AG04450 (cell line): ENCODE data around the gene SLC1A3. TPM values are rescaled to one million over a fixed set of nuclear protein-coding genes. Genes with fewer than 3 reads are reported as not detected.

Source experiments
- CTCF ChIA-PET: fragments of 300-600, 350-600 bp; formaldehyde crosslinking; extraction: SDS; loops from one replicate; lab custom pipeline; 2022; ENCODE audit warnings: antibody characterized with exemption, inconsistent platforms; lab: Charles Lee
- POLR2A ChIA-PET: fragments of 350-600 bp; formaldehyde crosslinking; extraction: SDS; loops from one replicate; lab custom pipeline; 2021; ENCODE audit warnings: antibody characterized with exemption, inconsistent platforms; lab: Yijun Ruan, JAX
- DNase-seq: peaks from one replicate; pipeline ENCODE4 v3.0.0-alpha.2; 2011; ENCODE audit warnings: low read depth, low spot score
- H3K27ac ChIP-seq: one replicate; pipeline ENCODE4 v1.5.1; 2012; ENCODE audit warnings: low read depth, low read length, control low read depth
- H3K27me3 ChIP-seq: one replicate; pipeline ENCODE4 v1.6.0; 2012; ENCODE audit warnings: low read length; ENCODE audit not compliant: control insufficient read depth, insufficient read depth
- H3K4me3 ChIP-seq: 2 replicates; pipeline ENCODE4 v1.5.1; 2011; ENCODE audit warnings: mild to moderate bottlenecking, low read depth, low read length, control low read depth
- H3K9me3 ChIP-seq: 2 replicates; pipeline ENCODE4 v1.5.1; 2012; ENCODE audit warnings: low read length; ENCODE audit not compliant: control insufficient read depth, insufficient read depth
- polyA plus RNA-seq: library from polyadenylated mRNA; depleted of rRNA; stranded (reverse); fragments of >200 nt; gene quantifications from 2 replicates; pipeline ENCODE4 v1.2.3, GENCODE V29; 2011
- TF ChIP-seq, protein P1 (sequence below): IDR thresholded peaks from 2 replicates; pipeline ENCODE4 v1.5.1; 2011; ENCODE audit warnings: low read depth, low read length, control low read depth, inconsistent platforms

Gene SLC1A3
- polyA plus RNA-seq, 1 experiment = 2.2 TPM

GRCh38 chr5:36635721-36636390 lies 29.4 kb downstream of the SLC1A3 start:
- Histone ChIP-seq H3K9me3 (no peaks in the 10 kb centered on the region), H3K27me3 (no peaks in the 10 kb centered on the region), H3K27ac (no peak overlapping the region), H3K4me3 (no peak overlapping the region)
- TF ChIP-seq, protein P1, sequence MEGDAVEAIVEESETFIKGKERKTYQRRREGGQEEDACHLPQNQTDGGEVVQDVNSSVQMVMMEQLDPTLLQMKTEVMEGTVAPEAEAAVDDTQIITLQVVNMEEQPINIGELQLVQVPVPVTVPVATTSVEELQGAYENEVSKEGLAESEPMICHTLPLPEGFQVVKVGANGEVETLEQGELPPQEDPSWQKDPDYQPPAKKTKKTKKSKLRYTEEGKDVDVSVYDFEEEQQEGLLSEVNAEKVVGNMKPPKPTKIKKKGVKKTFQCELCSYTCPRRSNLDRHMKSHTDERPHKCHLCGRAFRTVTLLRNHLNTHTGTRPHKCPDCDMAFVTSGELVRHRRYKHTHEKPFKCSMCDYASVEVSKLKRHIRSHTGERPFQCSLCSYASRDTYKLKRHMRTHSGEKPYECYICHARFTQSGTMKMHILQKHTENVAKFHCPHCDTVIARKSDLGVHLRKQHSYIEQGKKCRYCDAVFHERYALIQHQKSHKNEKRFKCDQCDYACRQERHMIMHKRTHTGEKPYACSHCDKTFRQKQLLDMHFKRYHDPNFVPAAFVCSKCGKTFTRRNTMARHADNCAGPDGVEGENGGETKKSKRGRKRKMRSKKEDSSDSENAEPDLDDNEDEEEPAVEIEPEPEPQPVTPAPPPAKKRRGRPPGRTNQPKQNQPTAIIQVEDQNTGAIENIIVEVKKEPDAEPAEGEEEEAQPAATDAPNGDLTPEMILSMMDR = no peak
- POLR2A ChIA-PET = no interaction called here
- DNase-seq = no peak
- CTCF ChIA-PET = no interaction called here

GRCh38 chr5:36637101-36637500 lies 30.7 kb downstream of the SLC1A3 start:
- no peak for DNase-seq
- Histone ChIP-seq H3K9me3 (no peaks in the 10 kb centered on the region), H3K4me3 (no peak overlapping the region), H3K27ac (no peak overlapping the region), H3K27me3 (no peaks in the 10 kb centered on the region)
- CTCF ChIA-PET = no interaction called here
- POLR2A ChIA-PET = interaction anchor here (0.7 kb wide), 1 partner anchor 59 kb away, joined by 3 read pairs; no protein-coding TSS in a partner anchor
- TF ChIP-seq, protein P1 = no peak

GRCh38 chr5:36637516-36637915 lies 31.1 kb downstream of the SLC1A3 start:
- H3K4me3 ChIP-seq = no peak overlapping the region
- no peaks in the 10 kb centered on the region for H3K9me3 ChIP-seq
- CTCF ChIA-PET = no interaction called here
- no peak for DNase-seq
- no peaks in the 10 kb centered on the region for H3K27me3 ChIP-seq
- POLR2A ChIA-PET = interaction anchor here (0.6 to 0.7 kb wide), 2 partner anchors 60 to 1245 kb away, joined by 3 to 9 read pairs; no protein-coding TSS in a partner anchor
- no peak overlapping the region for H3K27ac ChIP-seq
- TF ChIP-seq, protein P1 = no peak

- Histone ChIP-seq H3K9me3 (no peaks in the 10 kb centered on the region), H3K27ac (no peak overlapping the region), H3K27me3 (no peaks in the 10 kb centered on the region), H3K4me3 (no peak overlapping the region)
- DNase-seq = no peak
- CTCF ChIA-PET = no interaction called here
- POLR2A ChIA-PET = interaction anchor here (0.6 kb wide), 1 partner anchor 1245 kb away, joined by 9 read pairs; no protein-coding TSS in a partner anchor
- TF ChIP-seq, protein P1 = no peak
These were observed 31.6 kb downstream of the SLC1A3 start for GRCh38 chr5:36638056-36638455.

GRCh38 chr5:36640949-36641348 lies 34.5 kb downstream of the SLC1A3 start:
- no peak for DNase-seq
- H3K9me3 ChIP-seq = no peaks in the 10 kb centered on the region
- no peak overlapping the region for H3K27ac ChIP-seq
- H3K4me3 ChIP-seq = no peak overlapping the region
- CTCF ChIA-PET = interaction anchor here (0.6 to 1.6 kb wide), 5 partner anchors 50 to 477 kb away, joined by 3 to 7 read pairs (median 5); no protein-coding TSS in a partner anchor
- TF ChIP-seq, protein P1 = no peak
- no peaks in the 10 kb centered on the region for H3K27me3 ChIP-seq
- POLR2A ChIA-PET = interaction anchor here (0.6 kb wide), 1 partner anchor 364 kb away, joined by 3 read pairs; no protein-coding TSS in a partner anchor
